Right atrium auricular region (tissue), 2 donors: ENCODE data around the gene SCLY. TPM values are rescaled to one million over a fixed set of nuclear protein-coding genes. Genes with fewer than 3 reads are reported as not detected.

Source experiments
- DNase-seq: peaks from one replicate; pipeline ENCODE4 v3.0.0-alpha.2; 2019; ENCODE audit warnings: low spot score
- H3K27ac ChIP-seq, 2 donors: fragments of 200-600 bp; sonication (generic); 1 replicate in 1 of 2; 2 replicates in 1 of 2; pipeline ENCODE4 v1.5.1; 2016 to 2019
- H3K27me3 ChIP-seq, 2 donors: fragments of 200-600 bp; sonication (generic); one replicate each; pipeline versions ENCODE4 v1.5.1 to v1.6.0; 2017 to 2019
- H3K36me3 ChIP-seq: fragments of 200-600 bp; sonication (generic); one replicate; pipeline ENCODE4 v1.5.1; 2016
- H3K4me1 ChIP-seq, 2 donors: fragments of 200-600 bp; sonication (generic); one replicate each; pipeline versions ENCODE4 v1.5.1 to v1.6.0; 2017 to 2019
- H3K4me3 ChIP-seq, 2 donors: fragments of 200-600 bp; sonication (generic); 1 replicate in 1 of 2; 2 replicates in 1 of 2; pipeline ENCODE4 v1.5.1; 2017 to 2019; ENCODE audit warnings: mild to moderate bottlenecking in 1 of 2, moderate library complexity in 1 of 2
- H3K9me3 ChIP-seq, 2 donors: fragments of 200-600 bp; sonication (generic); one replicate each; pipeline ENCODE4 v1.5.1; 2019
- total RNA-seq, 2 donors: library from RNA; depleted of rRNA; stranded (reverse); fragments of >200 nt; gene quantifications; one replicate each; pipeline ENCODE4 v1.1.0, GENCODE V29; 2016
- TF ChIP-seq, protein P1 (sequence below), 2 donors: fragments of 200-600 bp; sonication (generic); IDR thresholded peaks; one replicate each; pipeline ENCODE4 v1.5.1; 2019; ENCODE audit warnings: antibody characterized with exemption in 2 of 2

SCLY gene
- total RNA-seq, 2 donors from 2014 or later, result 6.5 to 11.3 TPM

GRCh38 chr2:238084761-238085160 is 24.0 kb downstream of the SCLY start:
- H3K36me3 ChIP-seq, result peaks cover 15% of the 10 kb centered on the region
- TF ChIP-seq, protein P1, sequence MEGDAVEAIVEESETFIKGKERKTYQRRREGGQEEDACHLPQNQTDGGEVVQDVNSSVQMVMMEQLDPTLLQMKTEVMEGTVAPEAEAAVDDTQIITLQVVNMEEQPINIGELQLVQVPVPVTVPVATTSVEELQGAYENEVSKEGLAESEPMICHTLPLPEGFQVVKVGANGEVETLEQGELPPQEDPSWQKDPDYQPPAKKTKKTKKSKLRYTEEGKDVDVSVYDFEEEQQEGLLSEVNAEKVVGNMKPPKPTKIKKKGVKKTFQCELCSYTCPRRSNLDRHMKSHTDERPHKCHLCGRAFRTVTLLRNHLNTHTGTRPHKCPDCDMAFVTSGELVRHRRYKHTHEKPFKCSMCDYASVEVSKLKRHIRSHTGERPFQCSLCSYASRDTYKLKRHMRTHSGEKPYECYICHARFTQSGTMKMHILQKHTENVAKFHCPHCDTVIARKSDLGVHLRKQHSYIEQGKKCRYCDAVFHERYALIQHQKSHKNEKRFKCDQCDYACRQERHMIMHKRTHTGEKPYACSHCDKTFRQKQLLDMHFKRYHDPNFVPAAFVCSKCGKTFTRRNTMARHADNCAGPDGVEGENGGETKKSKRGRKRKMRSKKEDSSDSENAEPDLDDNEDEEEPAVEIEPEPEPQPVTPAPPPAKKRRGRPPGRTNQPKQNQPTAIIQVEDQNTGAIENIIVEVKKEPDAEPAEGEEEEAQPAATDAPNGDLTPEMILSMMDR (IDR thresholded peaks at IDR 0.05), result no peak
- no peaks in the 10 kb centered on the region for H3K4me1 ChIP-seq
- DNase-seq, result peak; percentile 28
- no peak overlapping the region for H3K4me3 ChIP-seq
- H3K27ac ChIP-seq, result no peak overlapping the region
- H3K9me3 ChIP-seq, result no peaks in the 10 kb centered on the region
- no peaks in the 10 kb centered on the region for H3K27me3 ChIP-seq

DNA sequence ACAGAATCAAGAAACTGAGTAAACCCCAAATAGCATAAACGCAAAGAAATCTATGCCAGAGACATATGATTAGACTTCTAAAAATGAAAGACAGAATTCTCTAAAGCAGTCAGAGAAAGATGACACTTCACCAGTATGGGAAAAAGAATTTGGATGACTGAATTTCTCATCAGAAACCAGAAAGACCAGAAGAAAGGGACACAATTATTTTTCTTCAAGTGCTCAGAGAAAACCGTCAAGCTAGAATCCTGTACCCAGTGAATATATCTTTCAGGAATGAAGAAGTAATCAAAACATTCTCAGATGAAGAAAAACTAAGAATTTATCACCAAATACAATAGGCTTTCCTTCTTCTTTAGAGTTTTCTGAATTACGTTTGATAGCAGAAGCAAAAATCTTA is 25.1 kb downstream of the SCLY start:
- no peak overlapping the region for H3K4me3 ChIP-seq

DNA sequence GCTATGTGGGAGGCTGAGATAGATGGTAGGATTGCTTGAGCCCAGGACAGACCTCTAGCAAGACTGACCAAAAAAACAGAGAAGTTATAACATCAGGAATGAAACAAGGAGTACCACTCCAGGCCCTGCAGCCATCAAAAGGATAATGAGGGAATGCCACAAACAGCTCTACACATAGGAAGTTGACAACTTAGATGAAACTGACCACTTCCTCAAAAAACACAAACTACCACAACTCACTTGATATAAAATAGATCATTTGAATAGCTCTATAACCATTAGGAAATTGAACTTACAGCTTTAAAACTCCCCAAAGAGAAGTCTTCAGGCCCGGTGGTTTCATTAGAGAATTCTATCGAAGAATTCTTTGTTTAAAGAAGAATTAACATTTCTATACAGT is 26.4 kb downstream of the SCLY start:
- Histone ChIP-seq H3K27ac (no peak overlapping the region), H3K4me3 (no peak overlapping the region), H3K9me3 (no peaks in the 10 kb centered on the region), H3K36me3 (peaks cover 11% of the 10 kb centered on the region), H3K27me3 (no peaks in the 10 kb centered on the region), H3K4me1 (no peaks in the 10 kb centered on the region)
- TF ChIP-seq, protein P1 (IDR thresholded peaks at IDR 0.05), result no peak
- no peak for DNase-seq

More for the DNA sequence above, 25.1 kb downstream of the SCLY start:
- H3K36me3 ChIP-seq, result peaks cover 15% of the 10 kb centered on the region
- H3K27ac ChIP-seq, result no peak overlapping the region
- no peaks in the 10 kb centered on the region for H3K27me3 ChIP-seq
- no peak for DNase-seq
- H3K4me1 ChIP-seq, result no peaks in the 10 kb centered on the region
- H3K9me3 ChIP-seq, result no peaks in the 10 kb centered on the region
- TF ChIP-seq, protein P1 (IDR thresholded peaks at IDR 0.05), result no peak

DNA sequence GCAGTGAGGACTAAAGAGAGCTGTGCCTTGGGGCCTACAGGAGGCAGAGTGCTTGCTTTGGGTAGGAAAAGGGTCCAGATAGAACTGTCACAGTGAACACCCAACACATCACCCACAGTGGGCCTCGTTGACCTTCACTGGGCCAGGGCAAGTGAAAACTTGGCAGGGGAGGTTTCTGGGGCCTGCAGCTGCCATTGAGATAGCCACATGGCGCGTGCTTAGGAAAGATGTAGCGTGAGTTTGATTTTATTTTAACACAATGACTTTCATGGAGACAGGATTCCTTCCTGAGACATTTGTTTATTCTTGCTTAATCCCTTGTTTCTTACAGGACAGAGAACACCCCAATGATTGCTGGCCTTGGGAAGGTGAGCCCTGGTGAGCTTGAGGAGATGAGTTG is 30.1 kb downstream of the SCLY start:
- no peaks in the 10 kb centered on the region for H3K36me3 ChIP-seq

GRCh38 chr2:238091436-238092060 is 30.7 kb downstream of the SCLY start:
- Histone ChIP-seq H3K27me3 (no peaks in the 10 kb centered on the region), H3K27ac (no peak overlapping the region), H3K9me3 (no peaks in the 10 kb centered on the region), H3K36me3 (no peaks in the 10 kb centered on the region), H3K4me3 (no peak overlapping the region), H3K4me1 (no peaks in the 10 kb centered on the region)
- DNase-seq, result peak; percentile 50
- TF ChIP-seq, protein P1 (IDR thresholded peaks at IDR 0.05), result no peak

More for the DNA sequence above, 30.1 kb downstream of the SCLY start:
- H3K27ac ChIP-seq, result no peak overlapping the region
- H3K4me1 ChIP-seq, result no peaks in the 10 kb centered on the region
- H3K9me3 ChIP-seq, result no peaks in the 10 kb centered on the region
- H3K27me3 ChIP-seq, result no peaks in the 10 kb centered on the region
- no peak overlapping the region for H3K4me3 ChIP-seq
- DNase-seq, result peak; percentile 32
- TF ChIP-seq, protein P1 (IDR thresholded peaks at IDR 0.05), result no peak
